Stimulated activated CD4-positive, alpha-beta T cell treated with anti-CD3 and anti-CD28 coated beads, Interleukin-1b, Interleukin-23, amount 100 ng/mL, for 48 hours (primary cell): ENCODE data around the gene DNAJB8.

Experiments
- DNase-seq: peaks from one replicate; pipeline ENCODE4 v3.0.0-alpha.2; 2020

The DNAJB8 gene

DNA sequence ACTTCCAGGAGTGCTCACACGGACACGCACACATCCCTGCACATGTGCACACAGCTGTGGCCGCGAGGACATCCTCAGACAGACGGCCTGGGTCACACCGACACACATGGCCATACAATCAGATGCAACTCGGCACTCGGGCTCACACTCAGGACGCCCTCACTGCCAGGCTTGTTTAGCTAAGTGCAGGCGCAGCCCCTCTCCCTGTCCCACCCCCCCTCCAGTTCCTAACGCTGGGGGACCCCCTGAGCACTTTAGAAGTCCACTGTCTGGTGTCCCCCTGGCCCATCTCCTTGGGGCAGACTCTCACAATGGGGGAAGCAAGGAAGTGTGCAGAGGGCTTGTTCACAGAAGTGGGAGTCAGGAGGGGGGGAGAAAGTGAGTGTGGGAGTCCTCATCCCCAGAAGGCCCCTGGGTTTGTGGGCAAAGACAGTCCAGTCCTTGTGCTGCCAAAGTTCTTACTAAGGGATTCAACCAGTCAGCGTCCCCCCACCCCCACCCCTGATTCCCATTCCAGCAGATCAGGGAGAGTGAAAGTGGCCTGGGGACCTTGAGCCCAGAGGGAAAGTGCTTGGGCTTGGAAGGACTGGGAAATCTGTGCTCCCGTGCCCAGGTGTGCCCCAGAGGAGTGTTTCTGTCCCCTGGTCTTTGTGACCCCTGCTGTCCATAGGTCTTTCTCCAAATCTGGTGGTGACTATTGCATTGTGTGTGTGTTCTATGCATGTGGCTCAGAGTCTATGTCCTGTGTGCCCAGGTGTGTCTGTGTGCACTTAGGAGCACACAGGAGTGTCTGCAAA lies 27.1 kb upstream of the DNAJB8 start:
- no peak for DNase-seq

DNA sequence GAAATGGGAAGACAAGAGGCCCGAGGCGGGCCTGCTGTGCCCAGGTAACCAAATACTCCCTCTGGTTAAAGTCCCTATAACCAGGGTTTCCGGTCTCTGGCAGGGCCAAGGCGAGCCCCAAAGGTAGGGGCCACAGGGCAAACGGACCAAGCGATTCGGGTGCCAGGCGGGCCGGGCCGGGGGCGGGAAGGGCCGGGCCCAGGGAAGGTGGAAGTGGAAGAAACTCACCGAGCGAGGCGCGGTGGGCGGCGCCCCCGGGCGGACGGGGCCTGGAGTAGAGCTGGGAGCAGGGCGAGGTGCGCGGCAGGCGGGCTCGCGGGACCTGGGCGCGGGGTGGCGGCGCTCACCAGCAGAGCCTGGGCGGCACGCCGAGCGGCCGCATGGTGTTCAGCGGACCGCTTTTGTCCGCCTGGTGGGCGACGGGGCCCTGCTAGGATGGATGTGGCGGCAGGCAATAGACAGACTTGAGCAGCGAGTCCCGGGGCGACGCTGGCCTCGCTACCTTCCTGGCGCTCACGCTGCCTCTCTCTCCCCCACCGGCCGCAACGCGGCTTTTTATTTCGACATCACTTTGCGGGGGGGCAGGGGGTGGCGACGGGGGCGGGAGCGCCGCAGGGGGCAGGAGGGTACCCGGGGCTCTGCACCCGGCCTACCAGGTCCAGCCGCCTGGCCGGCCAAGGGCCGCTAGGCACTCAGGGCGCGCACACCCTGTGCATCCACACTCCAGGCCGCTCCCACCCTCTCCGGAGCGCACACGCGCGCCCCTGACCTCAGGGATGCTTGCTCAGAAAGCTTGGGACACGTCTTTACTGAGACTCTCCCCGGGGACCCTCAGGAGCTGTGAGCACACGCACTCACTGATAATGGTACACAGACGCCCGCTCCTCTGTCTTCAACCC lies 26.2 kb upstream of the DNAJB8 start, which contains the start of gene GATA2:
Gene GATA2, minus strand, starts transcription at position 531 of the 899 bp plus-strand sequence. CDS start 6,170 bp downstream, outside the sequence.
- DNase-seq: no peak

DNA sequence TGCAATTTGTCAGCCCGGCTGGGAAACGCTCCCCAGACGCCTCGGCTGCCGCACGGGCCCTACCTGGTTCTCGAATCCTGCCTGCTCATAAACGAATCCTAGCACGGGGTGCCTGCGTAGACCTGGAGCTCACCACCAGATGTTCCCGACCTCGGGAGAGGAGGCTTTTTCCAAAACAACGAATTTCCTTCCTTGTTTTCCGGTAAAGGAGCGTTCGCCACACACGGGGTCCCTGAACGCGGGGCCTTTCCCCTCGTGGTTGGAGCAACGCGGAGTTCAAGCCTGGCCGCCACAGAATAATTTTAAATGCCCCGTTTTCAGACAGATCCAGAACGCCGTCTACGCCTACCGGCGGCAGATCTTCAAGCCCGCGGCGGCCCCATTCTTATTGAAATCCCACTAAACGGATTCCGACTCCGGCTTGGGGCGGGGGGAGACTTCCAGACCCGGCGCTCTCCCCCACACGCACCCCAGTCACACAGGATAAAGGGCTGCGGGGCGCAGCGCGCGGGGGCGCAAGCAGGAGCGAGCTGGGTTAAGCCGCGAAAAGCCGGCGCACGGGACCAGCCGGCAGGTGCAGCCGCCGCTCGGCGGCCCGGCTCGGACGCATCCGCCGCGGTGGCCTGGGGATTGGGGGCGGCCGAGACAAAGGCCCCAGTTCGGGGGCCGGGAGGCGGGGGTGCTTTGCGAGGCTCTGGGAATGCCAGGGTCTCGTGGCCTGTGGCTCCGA lies 25.4 kb upstream of the DNAJB8 start:
- no peak for DNase-seq

DNA sequence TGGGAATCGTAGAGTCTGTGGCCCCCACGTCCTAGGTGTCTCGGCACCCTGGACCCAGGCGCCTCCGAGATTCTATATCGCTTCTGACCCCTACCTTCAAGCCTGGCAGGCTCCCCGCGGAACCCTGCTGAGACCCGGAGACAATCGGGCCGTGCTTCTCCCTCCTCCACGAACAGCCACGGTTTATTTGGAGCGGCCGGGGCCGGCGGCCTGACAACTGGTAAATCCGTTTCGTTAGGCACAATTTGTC lies 24.9 kb upstream of the DNAJB8 start:
- DNase-seq: no peak

DNA sequence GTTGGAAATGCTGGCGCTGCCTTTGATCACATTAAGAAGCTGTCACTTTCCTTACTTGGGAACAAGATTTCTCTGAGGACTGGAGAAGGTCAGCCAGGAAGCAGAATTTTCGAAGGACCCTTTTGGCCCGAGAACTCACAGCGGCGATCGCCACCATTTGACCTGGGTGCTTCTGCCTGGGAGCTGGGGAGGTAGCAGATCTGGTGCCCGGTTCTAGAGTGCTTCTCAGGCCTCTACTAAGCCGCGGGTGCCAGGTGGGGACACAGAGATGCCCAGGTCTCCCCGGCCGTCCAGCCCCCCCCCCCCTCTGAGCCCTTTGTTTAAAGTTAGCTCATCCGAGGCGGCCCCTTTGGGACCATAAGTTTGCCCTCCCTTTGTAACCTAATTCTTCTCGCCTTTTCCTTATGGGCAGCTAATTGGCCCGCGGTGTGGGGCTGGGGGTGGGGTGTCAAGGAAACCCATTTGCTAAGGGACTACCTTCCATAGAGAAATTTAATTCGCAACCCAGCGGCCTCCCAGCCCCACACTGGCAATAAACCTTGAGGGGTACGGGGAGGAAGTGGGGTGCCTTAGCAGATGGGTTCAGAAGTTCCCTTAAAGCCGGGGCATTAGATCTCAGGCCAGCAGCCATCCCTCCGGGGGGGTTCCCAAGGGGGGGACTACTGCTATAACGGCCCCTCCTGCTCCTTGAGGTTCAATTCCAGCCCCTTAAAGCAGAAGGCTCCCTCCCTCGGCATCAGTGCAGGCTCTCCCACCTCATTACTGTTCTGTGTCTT lies 24.4 kb upstream of the DNAJB8 start:
- no peak for DNase-seq

DNA sequence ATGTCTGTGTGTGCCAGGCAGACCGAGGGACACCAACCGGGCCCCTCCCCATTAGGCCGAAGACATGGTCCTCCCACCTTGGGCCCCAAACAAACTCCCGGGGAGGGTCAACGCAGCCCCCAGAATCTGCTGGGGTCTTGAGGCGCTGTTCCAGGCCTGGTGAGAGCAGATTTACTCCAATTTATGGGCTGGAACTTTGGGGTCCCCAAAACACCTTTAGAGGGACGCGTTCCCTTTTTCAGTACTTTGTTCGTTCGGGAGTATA lies 23.9 kb upstream of the DNAJB8 start:
- no peak for DNase-seq

DNA sequence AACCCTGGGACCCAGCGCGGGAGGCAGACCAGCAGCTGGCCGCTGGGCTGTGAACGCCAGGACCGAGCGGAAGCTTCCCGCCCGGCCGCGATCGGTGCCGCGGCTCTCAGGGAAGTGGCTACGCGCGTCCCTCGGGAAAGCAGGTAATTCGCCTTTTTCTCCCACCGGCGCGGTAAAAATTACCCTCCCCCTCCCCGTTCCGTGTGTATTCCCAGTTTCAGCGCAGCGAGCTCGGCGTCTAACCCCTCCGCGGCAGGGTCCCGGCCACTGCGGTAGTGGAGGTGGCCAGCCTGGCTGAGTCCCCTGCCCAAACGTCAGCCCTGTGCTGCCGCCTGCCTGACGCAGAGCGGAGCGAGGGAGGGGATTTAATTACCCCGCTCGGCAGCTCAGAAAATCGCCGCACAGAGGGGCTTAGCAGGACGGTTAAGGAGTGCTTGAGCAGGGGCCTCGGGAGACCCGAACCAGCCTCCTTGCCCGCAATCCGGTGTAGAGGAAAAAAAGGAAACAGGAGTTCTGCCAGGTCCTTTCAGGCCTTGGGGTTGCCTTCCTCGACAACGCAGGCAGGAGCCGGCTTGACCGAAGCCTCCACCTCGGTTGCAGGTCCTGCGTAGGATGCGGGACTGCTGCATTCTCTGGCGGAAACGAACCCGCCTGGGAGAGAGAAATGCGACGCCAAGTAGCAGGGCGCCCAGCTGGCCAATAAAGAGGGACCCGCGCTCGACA lies 23.4 kb upstream of the DNAJB8 start:
- DNase-seq: no peak

DNA sequence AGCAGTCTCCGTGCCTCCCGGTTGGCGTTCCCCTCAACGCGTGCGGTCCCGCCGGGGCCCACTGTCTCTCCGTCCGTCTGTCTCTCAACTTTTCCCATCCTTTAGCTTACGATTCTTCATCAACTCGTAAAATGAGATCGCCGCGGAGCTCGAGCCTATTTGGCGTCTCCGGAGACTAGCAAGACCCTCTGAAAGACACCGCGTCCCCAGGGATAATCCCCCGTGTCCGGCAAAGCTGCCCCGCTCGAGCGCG lies 22.9 kb upstream of the DNAJB8 start:
- no peak for DNase-seq

DNA sequence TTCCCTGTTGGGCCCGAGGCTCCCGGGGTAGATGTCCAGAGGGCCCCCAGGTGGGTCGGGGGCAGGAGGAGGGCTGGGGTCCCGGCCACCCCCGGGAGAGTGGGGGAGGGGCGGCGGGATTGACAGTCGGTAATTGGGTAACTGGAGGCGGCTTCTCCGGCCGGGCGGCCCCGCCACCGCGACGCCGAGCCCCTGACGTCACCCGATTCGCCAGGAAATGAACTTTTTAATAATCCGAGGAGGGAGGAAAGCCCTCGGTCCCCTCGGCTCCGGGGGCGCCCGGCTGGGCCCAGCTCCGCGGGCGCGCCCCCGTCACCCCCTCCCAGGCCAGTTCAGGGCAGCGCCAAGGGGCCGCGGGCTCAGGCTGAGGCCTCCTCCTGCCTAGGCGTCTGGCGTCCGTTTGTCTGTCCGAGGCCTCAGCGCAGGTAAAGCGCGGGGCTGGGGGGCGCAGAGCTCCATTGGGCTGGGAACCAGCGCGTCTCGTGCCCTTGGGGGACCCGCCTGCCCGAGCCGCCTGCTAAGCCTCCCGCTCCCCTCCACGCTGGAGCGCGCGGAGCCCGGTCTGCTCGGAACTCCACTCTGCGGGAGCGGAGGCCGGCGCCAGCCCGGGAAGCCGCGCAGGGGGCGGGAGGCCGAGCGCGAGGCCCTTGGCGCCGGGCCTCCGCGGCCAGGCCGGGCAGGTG lies 22.4 kb upstream of the DNAJB8 start:
- no peak for DNase-seq

DNA sequence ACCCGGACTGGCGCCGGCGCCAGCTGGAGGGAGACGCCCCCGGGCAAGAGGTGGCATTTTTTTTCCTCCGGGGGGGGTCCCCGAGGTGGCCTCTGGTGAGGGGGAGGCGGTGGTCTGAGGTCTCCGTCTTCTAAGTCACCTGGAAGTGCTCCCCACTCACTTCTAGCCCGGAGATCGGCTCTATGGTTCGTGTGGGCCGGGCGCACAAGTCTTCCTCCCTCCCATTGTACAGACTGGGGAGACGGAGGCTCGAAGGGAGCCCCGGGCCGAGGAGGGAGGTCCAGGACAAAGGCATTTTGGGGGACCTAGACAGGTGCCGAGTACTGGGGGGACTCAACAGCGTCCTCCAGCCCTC lies 21.9 kb upstream of the DNAJB8 start:
- no peak for DNase-seq

DNA sequence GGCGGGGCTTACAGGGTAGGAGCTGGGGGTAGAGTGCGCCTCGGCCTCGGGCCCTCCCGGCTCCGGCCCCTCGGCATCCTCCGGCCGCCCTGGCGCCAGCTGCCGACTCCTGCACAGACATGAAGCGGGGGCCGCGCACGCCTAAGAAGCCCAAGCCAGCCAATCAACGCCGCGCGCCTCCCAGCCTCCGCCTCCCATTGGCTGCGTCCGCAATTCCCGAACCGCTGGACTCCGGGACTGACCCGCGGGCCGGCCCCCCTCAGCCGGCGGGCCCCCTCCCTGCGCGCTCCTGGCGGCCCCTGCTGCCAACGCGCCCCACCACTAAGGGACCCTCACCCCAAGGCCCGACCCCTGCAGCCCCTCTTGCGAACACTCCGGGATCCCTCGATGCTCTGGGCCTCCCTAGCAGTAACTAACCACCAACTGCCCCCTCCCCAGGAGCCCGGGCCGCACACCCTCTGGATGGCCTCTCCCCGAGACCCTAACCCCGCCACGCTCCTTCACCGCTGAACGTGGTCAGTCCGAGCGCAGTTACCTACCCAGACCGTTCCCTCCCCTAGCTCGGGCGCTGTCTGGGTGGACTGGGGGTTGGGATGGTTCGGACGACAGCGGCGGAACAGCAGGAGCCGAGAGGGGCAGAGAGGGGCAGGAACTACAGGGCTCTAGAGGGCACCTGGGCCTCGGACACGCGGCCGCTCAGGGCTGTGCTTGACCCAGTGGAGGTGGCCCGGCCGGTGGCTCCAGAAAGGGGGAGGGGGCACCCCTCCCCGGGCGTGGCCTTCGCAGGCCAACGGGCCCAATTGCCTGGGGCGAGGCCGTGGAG lies 21.3 kb upstream of the DNAJB8 start:
- DNase-seq: no peak

DNA sequence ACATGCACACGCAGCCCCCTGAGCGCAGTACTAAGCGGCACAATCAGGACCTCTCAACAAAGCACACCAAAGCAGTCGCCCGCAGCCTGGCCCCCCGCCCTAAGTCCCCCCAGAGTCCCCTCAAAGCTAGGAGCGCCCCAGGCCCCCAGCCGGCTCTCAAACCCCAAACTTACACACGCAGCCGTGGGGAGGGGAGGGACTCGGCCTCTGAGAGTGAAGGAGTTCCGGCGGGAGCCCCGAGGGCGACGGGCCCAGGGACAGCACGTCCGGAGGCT lies 20.8 kb upstream of the DNAJB8 start:
- no peak for DNase-seq

DNA sequence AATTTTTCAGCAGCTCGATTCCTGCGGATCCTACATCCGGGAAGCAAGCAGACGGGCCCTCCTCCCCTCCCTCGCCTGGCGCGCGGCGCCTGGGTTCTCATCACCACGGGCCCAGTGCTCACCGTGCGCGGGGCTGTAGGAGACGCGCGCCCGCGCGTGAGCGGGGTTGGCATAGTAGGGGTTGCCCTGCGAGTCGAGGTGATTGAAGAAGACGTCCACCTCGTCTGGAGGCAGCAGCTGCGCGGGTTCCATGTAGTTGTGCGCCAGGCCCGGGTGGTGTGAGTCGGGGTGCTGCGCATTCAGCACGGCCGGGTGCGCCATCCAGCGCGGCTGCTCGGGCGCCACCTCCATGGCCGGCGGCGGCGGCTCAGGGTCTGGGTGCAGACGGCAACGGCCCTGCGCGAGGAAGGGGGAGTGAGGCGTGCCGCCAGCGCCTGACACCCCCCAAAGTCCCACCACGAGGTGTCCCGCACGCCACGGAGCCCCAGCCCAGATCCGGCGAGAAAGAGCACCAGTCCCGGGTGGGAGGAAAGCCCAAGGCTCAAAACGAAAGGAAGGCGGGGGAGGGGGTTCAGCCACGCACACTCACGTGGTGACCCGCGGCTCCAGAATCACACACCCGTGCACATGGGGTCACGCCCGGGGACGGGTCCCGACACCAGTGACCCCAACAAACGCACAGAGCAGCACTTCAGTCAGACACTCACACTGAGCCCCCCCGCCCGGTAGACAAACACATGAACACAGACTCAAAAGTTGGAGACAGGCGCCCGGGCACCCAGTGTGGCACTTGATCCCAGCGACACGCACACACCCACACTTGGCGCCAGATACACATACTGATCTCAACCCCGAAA lies 20.2 kb upstream of the DNAJB8 start:
- no peak for DNase-seq

DNA sequence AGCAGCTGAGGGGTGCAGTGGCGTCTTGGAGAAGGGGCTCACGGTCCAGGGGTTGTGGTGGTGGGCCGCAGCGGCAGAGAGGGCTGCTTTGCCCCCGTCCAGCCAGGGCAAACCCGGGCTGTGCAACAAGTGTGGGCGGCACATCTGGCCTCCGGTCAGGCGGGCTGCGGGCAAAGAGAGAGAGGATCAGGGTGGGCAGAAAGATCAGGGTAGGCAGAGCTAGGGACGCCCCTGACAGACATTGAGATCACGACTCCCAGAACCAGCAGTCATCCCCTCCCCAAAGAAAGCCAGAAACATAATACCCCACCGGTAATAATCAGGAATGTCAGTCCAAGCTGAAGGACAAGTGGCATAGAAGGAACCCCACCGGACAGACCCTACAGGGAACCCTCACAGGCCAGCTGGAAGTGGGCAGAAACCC lies 19.5 kb upstream of the DNAJB8 start:
- DNase-seq: no peak

DNA sequence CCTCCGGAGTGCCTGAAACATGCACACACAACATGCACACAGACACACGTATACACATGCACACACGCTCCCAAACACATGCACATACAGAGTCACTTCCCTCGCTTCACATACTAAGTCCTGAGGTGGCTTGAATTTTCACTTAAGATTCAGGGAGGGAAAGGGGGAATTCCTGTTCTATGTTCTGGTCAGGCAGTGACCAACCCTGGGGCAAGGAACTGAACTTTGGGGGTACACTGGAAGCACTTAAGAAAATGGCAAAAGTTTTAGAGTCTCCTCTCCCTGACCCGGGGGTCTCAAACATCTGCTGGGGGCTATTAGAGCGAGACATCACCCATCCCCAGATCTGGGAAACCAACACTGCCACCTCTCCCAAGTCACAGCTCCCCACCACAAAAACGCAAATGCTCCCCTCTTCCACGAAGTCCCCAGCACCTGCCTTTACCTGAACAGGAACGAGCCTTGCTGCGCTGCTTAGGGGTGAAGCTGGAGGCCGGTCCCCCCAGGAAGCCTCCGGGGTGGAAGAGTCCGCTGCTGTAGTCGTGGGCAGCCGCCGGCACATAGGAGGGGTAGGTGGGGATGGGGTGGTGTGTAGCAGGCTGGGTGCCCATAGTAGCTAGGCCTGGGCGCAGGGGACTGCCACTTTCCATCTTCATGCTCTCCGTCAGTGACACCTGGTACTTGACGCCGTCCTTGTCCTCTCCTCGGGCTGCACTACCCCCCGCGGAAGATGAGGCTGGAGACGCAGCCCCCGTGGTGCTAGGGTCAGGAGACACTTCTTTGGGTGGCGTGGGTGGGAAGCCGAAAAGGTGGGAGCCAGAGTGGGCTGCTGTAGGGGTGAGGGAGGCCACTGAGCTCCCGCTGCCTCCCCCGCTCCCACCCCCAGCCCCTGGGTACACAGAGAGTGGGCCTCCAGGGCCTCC lies 18.9 kb upstream of the DNAJB8 start:
- no peak for DNase-seq

DNA sequence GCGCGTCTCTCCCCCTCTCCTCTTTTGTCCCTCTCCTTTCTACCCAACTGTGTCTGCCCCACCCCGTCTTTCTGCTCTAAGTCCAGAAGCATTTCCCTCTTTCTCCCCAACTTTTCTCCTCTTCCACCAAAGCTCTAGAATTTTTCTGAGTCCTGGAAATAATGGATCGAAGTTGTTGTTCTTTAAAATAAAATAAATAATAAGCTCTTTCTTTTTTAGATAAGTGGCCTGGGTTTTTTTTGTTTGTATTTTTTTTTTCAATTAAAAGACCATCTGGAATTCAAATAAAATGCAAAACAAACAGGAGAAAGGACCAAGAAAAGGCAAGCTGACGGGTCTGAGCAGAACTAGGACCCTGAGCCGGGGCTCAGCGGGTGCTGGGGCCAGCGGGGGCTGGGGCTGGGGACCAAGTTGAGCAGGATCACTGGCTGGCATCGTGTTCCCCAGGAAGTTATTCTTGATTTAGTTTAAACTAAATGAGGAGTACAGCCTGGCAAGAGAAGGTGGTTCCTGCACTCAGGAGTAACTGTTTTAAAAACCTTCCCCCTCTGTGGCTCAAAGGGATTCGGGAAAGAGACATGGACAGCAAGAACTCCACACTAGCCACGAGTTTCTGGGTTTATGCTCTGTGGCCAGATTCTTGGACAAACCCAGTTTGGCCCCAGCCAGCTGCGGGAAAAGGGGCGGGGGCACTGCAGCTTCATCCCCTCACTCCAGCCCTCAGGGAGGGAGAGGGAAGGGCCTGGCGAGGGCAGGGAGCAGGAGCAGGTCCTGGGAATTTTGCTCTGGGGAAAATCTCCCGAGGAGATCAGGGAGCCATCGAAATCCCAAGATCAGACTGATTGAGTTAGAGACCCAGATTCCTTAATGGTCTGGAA lies 18.0 kb upstream of the DNAJB8 start:
- no peak for DNase-seq

DNA sequence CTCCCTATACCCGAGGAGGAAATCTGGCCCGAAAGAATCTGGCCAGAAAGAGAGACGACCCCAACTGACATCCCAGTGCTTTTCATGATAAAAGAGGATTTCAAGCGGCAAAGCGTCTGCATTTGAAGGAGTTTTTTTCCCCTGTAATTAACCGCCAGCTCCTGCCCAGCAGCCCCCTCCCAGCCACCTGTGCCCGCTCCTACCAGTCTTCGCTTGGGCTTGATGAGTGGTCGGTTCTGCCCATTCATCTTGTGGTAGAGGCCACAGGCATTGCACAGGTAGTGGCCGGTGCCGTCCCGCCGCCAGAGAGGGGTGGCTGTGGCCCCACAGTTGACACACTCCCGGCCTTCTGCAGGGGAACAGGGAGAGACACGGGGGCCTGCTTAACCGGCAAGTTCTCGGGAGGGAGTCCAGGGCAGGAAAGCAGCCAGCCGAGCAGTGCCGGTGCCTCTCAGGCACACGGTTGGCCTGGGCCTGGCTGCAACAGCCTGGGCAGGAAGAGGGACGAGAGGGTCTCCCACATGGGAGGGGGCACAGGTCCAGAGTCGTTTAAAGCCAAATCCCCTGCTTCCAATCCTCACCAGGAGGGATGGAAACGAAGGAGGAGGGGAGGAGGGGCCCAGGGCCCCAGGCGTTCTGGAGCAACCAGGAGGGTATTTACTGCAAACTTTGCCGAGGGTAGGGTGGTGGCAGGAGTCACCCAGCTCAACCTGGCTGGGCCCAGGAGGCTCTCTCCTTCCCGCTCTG lies 17.1 kb upstream of the DNAJB8 start:
- no peak for DNase-seq
